ENCODE results near the gene ZNF397.

DNA sequence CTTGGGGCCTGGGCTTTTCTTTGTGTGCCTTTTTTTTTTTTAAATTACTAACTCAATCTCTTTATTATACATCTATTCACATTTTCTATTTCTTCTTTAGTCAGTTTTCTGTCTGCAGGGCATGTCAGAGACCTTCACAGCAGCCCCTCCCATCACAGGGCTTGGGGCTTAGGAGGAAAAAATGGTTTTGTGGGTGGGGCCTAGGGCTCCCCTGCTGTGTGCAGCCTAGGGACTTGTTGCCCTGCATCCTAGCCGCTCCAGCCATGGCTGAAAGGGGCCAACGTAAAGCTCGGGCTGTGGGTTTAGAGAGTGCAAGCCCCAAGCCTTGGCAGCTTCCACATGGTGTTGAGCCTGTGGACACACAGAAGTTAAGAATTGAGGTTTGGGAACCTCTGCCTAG lies 35.4 kb downstream of the ZNF397 start:
- TF ChIP-seq, protein P1, sequence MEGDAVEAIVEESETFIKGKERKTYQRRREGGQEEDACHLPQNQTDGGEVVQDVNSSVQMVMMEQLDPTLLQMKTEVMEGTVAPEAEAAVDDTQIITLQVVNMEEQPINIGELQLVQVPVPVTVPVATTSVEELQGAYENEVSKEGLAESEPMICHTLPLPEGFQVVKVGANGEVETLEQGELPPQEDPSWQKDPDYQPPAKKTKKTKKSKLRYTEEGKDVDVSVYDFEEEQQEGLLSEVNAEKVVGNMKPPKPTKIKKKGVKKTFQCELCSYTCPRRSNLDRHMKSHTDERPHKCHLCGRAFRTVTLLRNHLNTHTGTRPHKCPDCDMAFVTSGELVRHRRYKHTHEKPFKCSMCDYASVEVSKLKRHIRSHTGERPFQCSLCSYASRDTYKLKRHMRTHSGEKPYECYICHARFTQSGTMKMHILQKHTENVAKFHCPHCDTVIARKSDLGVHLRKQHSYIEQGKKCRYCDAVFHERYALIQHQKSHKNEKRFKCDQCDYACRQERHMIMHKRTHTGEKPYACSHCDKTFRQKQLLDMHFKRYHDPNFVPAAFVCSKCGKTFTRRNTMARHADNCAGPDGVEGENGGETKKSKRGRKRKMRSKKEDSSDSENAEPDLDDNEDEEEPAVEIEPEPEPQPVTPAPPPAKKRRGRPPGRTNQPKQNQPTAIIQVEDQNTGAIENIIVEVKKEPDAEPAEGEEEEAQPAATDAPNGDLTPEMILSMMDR (conservative IDR thresholded peaks at IDR 0.05 in 1 of 2, IDR thresholded peaks at IDR 0.05 in 1 of 2; ENCODE audit: extremely low read depth in 1 of 2, insufficient read depth in 1 of 2, low read depth in 1 of 2, low read length in 2 of 2): no peak
- no peak for TF ChIP-seq EZH2 (IDR thresholded peaks at IDR 0.05; ENCODE audit: borderline replicate concordance, low read length)

Data from mammary epithelial cell (primary cell).